Skeletal muscle cell (primary cell): ENCODE results near the gene PEA15.

Experiments
- DNase-seq: peaks from one replicate; pipeline ENCODE4 v3.0.0-alpha.2; 2010; ENCODE audit warnings: low read depth
- H3K4me3 ChIP-seq: 2 replicates; pipeline ENCODE4 v1.5.1; 2011; ENCODE audit warnings: low read depth, mild to moderate bottlenecking, control low read depth, low read length, moderate library complexity

Gene PEA15, protein sequence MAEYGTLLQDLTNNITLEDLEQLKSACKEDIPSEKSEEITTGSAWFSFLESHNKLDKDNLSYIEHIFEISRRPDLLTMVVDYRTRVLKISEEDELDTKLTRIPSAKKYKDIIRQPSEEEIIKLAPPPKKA

DNA sequence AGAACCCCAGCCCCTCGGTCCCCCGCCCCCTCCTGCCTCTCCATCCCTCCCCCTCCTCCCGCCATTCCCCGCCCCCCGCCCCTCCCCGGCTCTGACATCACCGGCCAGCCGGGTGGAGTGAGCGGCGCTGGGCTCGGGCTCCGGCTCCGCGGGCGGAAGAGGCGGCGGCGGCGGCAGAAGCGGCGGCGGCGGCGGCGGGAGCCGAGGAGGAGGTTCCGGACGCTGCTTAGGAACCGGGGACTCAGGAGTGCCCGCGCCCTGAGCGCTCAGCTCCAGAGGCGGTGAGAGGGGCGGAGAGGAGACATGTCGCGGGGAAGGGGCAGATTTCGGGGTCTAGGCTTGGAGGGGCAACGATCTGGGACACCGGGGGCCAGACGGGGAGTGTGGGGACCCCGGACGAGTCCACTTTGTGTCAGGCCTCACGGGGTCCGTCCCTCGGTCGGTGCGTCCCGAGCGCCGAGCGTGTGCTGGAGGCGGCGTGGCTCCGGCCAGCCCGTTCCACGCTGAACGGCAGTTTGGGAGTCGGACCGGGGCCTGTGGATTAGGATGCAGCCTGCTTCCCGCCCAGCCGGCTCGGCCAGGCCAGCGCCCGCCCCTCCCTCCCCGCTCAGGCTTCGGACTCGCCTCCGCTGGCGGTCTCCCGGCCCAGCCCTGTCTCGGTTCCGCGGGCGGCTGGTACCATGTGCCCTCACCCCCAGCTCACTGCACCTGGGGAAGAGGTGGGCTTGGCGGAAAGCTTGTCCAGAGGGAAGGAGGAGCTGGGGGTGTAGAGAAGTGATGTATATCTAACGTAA lies at the start of gene PEA15:
Gene PEA15, plus strand, starts transcription at position 143 of the 794 bp plus-strand sequence. CDS start 6,161 bp downstream, outside the sequence.
- peak within 1 kb of the TSS; percentile 95 for H3K4me3 ChIP-seq
- no peak for DNase-seq

DNA sequence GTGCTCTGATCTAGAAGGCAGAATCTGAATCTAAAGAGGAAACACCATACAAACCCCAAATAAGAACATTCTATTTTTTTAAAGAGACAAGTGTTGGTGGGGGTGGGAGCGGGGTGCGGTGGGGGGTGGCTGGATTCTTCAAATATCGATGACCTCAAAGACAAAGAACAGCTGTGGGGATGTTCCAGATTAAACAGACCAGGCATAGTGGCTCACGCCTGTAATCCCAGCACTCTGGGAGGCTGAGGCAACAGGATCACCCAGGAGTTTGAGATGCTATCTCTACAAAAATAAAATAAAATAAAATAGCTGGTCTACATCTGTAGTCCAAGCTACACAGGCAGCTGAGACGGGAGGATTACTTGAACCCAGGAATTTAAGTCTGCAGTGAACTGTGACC lies 48.8 kb upstream of the PEA15 start:
- no peak overlapping the region for H3K4me3 ChIP-seq
- no peak for DNase-seq

DNA sequence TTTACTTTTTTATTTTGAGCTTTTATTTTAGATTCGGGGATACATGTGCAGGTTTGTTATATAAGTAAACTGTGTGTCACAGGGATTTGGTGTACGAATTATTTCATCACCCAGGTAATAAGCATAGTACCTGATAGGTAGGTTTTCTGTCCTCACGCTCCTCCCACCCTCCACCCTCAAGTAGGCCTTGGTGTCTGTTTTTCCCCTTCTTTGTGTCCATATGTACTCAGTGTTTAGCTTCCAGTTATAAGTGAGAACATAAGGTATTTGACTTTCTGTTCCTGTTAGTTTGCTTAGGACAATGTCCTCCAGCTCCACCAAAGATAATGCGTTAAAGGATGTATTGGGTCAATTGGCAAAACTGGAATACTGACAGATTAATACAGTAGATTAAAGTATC lies 48.0 kb upstream of the PEA15 start:
- H3K4me3 ChIP-seq: no peak overlapping the region
- no peak for DNase-seq

DNA sequence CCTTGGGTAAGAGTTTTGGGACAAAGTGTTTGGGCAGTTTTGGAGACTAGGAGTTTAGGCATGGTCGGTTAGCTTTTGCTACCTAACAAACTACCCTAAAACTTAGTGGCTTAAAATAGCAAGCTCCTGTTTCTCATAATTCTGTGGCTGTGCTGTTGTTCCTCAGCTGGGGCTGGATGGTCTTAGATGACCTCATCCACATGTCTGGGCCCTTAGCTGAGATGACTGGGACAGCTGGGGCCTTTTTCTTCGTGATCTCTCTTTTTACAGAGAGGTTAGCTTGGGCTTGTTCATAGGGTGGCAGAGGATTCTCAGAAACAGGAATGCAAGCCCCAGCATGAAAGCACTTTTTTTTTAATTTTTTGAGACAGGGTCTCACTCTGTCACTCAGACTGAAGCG lies 47.2 kb upstream of the PEA15 start:
- no peak for DNase-seq
- H3K4me3 ChIP-seq: no peak overlapping the region

DNA sequence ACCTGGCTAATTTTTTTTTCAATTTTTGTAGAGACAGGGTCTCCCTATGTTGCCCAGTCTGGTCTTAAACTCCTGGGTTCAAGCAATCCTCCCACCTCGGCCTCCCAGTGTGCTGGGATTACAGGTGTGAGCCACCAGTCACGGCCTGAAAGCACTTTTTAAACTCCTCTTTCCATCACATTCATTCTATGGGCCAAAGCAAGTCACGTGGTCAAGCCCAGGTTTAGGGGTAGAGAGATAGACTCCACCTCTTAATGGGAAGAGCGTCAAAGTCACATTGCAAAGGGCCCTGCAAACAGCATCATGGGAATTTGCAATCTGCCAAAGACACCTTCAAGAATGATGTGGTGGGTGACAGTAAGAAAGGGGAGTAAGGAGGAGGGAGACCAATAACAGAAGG lies 46.6 kb upstream of the PEA15 start:
- no peak for DNase-seq
- H3K4me3 ChIP-seq: no peak overlapping the region

DNA sequence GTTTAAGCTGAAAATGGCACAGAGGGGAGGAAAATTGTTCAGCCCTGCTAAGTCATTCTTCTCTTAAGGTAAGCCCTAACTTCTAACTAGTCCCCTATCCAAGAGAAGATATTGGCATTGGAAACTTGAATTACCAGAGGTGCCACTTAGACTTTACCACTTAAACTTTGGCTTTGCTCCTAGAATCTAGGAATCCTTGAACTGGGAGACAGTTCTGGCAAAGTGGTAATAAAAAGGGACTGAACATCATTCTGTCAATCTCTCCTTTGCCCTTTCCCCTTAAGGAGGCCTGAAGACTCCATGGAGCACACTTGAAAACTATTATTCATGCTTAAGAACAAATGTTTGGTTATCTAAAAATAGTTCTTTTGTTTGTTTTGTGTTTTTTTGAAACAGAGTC lies 45.3 kb upstream of the PEA15 start:
- no peak overlapping the region for H3K4me3 ChIP-seq
- DNase-seq: no peak

DNA sequence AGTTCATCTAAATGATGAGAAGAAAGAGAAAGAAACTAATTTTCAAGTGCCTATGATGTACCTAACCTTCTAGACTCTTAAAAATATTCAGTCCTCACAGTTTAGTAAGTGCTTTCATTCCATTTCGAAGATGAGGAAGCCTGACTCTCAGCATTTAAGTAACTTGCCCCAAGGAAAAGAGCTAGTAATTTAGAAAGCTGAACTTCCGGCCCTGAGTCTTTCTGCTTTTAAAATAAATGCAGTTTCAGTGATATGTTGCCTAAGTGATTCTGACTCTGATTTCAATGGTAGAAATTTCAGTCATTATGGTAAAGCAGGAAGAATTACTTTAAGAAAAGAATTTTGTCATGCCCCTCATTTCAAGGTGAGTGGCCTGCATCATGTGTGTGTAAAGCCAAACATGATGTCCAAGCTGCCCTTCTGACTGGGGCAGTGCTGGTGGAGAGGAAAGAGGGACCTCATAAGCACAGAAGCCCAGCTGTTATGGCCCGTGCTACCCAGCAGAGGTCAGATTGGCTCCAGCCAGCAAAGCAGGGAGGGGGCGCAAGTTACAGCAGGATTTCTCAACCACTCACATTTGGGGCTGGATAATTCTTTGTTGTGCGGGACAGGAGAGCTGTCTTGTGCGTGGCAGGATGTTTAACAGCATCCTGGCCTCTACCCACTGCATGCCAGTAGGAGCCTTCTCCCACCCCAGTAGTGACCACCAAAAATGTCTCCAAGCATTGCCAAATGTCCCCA lies 43.0 kb upstream of the PEA15 start:
- H3K4me3 ChIP-seq: no peak overlapping the region
- DNase-seq: no peak

DNA sequence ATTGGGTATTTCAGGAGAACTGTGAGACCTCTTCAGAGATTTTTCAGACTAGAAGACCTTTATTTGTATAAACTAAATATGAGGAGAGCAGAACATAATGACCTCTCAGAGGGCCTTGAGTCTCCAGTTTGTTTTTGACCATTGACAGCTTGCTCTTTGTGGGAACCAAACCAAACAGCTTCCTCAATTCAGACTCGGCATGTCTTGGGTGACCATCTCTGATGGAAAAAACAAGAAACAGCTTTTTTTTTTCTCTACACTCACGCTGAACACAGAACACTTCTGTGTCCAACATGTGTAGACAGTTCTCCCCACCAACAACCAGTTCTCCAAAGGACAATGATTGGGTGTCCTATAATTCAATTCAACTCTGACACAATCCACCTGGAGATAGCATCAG lies 42.3 kb upstream of the PEA15 start:
- H3K4me3 ChIP-seq: no peak overlapping the region
- no peak for DNase-seq

DNA sequence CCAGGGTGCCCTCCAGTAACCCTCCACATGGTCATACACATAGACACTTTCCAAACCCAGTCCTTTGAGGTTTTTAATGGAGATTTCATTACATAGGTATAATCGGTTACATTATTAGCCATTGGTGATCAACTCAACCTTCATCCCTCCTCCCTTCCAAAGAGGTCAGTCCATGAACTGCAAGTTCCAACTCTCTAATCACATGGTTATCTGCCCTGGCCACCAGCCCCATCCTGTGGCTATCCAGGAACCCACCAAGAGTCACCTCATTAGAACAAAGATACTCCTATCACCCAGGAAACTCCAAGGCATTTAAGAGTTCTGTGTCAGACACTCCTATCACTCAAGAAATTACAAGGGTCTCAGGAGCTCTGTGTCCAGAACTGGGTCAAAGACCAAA lies 41.6 kb upstream of the PEA15 start:
- no peak for DNase-seq
- H3K4me3 ChIP-seq: no peak overlapping the region

DNA sequence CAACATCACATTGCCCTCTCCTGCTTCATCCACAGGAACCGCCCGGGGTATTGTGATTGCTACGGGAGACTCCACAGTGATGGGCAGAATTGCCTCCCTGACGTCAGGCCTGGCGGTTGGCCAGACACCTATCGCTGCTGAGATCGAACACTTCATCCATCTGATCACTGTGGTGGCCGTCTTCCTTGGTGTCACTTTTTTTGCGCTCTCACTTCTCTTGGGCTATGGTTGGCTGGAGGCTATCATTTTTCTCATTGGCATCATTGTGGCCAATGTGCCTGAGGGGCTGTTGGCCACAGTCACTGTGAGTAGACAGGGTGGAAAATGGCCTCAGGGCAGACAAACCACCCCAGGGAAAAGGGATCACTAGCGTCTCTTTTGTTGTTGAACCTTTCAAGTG lies 41.1 kb upstream of the PEA15 start:
- DNase-seq: no peak
- no peak overlapping the region for H3K4me3 ChIP-seq

DNA sequence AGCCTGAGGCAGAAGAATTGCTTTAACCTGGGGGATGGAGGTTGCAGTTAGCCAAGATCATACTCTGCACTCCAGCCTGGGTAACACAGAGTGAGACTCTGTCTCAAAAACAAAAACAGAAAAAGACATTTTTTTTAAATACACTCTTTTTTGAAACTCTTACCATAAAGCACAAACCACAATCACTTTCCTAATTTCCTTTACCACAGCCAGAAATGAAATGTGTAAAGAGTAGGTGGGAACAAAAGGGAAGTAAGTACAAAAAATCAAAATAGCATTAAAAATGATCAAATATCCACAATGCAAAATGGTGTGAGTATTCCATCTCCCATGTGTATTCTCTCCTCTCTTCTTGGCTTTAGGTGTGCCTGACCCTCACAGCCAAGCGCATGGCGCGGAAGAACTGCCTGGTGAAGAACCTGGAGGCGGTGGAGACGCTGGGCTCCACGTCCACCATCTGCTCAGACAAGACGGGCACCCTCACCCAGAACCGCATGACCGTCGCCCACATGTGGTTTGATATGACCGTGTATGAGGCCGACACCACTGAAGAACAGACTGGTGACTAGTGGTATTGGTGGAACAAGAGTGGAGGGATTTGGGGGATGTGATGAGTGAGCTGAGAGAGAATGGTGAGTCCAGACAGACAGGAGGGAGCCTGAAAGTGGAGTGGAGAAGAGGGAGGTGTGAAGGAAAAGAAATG lies 38.9 kb upstream of the PEA15 start:
- H3K4me3 ChIP-seq: no peak overlapping the region

DNA sequence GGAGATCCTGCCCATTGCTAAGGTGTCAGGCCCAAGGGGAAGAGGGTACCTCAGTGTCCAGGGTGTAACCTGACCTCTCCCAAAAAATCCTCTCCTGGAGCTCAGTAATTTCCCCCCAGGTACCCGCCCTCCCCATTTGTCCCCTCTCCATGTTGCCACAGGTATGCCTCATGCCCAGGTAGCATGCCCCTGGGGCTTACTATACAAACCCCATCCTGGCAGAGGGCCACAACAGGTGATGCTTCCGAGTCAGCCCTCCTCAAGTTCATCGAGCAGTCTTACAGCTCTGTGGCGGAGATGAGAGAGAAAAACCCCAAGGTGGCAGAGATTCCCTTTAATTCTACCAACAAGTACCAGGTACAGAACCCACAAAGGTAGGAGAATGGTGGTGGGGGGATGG lies 38.1 kb upstream of the PEA15 start:
- DNase-seq: no peak
- no peak overlapping the region for H3K4me3 ChIP-seq

More for the DNA sequence above, 38.9 kb upstream of the PEA15 start:
- DNase-seq: no peak

DNA sequence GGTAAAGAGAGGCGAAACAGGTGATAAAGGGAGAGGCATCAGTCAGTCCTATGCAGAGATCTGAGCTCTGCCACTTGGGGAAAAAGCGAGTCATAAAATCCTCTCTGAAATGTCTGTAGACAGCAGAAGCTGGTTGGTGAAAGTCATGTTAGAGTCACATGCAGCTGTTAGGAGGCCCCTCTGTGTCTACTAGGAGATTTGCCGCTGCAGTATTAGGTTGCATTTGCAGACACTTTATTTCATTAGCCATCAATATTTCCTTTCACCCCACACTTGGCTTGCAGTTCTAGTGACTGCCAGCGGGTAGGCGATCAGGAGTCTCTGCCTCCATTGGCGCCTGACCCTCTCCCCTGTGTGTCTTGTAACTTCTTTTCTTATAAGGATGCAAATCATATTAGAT lies 37.6 kb upstream of the PEA15 start:
- DNase-seq: no peak
- H3K4me3 ChIP-seq: no peak overlapping the region

DNA sequence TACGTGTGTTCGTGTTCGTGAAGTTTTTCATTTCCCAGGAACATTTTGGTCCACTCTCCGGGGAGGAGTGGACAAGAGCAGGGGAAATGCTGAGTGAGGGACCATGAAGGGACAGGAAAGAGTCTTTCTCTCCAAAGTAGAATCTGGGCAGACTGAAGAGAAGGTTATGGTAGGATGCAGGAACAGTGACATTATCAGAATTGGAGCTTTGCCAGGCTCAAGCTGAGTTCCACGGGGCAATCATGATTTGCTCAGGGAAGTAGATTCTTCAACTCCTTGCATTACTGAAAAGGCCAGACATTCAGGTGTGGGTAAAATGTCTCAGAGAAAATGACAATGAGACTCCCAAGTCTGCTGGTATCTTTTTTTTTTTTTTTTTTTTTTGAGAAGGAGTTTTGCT lies 37.2 kb upstream of the PEA15 start:
- no peak for DNase-seq
- no peak overlapping the region for H3K4me3 ChIP-seq

DNA sequence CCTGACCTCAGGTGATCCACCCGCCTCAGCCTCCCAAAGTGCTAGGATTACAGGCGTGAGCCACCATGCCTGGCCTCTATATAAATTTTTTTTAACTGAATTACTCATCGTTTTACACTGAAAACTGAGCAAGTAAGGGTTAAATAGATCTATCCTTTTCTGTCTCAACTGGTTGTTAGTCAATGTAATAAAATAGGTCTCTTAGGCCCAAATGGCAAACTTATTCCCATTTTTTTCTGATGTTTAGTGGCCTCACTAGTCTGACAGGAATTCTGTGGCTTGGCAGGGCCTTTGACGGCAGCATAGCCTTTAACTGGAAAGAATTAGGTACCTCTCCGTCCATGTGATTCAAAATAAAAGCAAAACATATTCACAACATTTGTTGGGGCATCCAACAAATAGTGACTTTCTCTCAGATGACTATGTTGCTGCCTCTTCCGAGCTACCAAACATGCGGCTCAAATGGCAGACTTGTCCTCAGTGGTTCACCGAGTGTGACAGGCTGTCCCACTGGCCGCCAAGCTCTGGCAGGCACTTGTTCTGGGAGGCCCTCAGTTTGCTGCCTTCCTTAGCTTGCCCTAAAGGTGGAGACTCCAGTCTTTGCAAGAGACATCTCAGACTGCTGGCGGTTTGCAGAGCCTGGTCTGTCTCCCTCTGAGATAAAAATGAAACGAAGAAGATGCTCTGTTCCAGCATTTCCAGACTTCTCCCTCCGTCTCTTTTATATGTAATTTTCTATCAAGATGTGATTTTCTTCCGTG lies 36.4 kb upstream of the PEA15 start:
- DNase-seq: no peak
- H3K4me3 ChIP-seq: no peak overlapping the region

DNA sequence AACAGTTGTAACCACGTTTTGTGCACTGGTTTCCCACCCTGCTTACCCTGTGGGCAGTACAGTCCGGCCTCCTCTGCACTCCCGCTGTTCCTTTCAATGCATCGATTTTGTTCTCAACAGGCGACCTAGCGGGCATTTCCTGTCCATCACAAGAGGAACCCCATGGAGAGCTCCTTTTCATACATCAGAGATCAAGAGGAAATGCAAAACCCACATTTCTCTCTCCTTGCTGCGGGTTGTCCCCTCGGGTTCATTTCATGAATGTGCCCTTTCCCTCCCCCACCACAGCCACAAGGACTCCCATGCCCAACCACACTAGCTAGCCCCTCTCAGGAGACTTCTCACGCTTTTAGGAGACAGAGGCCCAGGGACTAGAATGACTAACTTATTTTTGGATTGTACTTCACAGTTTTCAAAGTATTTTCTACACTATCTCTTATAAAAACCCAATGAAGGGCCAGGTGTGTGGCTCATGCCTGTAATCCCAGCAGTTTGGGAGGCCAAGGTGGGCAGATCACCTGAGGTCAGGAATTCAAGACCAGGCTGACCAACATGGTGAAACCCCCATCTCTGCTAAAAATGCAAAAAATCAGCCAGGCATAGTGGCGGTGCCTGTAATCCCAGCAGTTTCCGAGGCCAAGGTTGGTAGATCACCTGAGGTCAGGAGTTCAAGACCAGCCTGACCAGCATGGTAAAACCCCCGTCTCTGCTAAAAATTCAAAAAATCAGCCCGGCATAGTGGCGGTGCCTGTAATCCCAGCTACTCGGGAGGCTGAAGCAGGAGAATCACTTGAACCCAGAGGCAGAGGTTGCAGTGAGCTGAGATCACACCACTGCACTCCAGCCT lies 35.4 kb upstream of the PEA15 start:
- no peak overlapping the region for H3K4me3 ChIP-seq
- DNase-seq: no peak

DNA sequence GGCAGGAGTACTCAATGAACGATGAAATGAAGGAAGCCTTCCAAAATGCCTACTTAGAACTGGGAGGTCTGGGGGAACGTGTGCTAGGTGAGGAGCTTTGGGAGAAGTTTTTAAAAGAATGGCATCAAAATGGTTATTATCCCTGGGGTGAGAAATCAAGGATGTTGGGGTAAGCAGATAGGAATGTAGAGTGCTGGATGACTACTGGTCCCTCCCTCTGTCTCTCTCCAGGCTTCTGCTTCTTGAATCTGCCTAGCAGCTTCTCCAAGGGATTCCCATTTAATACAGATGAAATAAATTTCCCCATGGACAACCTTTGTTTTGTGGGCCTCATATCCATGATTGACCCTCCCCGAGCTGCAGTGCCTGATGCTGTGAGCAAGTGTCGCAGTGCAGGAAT lies 33.8 kb upstream of the PEA15 start:
- H3K4me3 ChIP-seq: no peak overlapping the region
- DNase-seq: no peak

DNA sequence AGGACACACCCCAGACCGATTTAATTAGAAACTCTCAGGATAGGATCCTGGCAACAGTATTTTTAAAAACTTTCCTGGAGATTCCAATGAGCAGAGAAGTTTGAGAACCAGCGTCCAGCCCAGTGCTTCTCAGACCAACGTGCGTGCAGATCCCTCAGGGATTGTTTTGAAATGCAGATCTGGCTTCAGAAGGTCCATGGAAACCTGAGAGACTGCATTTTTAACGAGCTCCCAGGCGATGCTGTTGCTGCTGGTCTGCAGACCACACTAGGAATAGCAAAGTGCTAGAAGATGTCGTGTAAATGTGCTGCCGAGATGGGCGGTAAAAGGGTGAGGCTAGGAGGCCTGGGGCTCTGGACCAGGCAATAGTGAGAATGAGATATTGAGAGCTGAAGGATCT lies 33.2 kb upstream of the PEA15 start:
- no peak for DNase-seq
- H3K4me3 ChIP-seq: no peak overlapping the region

DNA sequence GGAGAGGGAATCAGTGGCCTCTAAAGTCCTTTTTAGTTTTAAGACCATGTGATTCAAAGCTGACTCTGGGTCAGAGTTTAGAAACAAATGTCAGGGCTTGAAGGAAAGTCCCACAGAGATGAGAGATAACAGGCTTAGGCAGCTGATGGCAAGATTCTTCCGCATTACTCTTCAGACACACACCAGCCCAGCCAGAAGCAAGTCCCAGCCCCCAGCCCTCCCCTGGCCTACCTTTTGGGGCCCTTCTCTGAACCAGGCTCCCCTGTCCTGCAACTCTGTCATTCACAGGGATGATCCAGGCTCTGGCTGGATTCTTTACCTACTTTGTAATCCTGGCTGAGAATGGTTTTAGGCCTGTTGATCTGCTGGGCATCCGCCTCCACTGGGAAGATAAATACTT lies 28.0 kb upstream of the PEA15 start:
- DNase-seq: no peak
- no peak overlapping the region for H3K4me3 ChIP-seq
